Adrenal gland (tissue), 5 donors: ENCODE data around the gene P2RY8.

ENCODE experiments used
- POLR2A ChIP-seq, 2 donors: fragments of 450-650 bp; IDR thresholded peaks; one replicate each; pipeline ENCODE4 v1.6.1; 2017; ENCODE audit warnings: antibody characterized with exemption in 2 of 2, mild to moderate bottlenecking in 2 of 2, moderate library complexity in 1 of 2
- TF ChIP-seq, protein P1 (sequence below), 6 experiments: fragments of 450-650 bp in 4 of 6; fragments of 200-600 bp in 2 of 6; sonication (generic) in 1 of 6; IDR thresholded peaks; 1 replicate in 5 of 6; 2 replicates in 1 of 6; pipeline versions ENCODE4 v1.5.1 to v1.8.0; 2016 to 2021; ENCODE audit warnings: antibody characterized with exemption in 6 of 6, mild to moderate bottlenecking in 2 of 6, moderate library complexity in 1 of 6
- donor health status: DM: no; HTN: no; CAD: no.

- TF ChIP-seq, protein P1, sequence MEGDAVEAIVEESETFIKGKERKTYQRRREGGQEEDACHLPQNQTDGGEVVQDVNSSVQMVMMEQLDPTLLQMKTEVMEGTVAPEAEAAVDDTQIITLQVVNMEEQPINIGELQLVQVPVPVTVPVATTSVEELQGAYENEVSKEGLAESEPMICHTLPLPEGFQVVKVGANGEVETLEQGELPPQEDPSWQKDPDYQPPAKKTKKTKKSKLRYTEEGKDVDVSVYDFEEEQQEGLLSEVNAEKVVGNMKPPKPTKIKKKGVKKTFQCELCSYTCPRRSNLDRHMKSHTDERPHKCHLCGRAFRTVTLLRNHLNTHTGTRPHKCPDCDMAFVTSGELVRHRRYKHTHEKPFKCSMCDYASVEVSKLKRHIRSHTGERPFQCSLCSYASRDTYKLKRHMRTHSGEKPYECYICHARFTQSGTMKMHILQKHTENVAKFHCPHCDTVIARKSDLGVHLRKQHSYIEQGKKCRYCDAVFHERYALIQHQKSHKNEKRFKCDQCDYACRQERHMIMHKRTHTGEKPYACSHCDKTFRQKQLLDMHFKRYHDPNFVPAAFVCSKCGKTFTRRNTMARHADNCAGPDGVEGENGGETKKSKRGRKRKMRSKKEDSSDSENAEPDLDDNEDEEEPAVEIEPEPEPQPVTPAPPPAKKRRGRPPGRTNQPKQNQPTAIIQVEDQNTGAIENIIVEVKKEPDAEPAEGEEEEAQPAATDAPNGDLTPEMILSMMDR (IDR thresholded peaks at IDR 0.05), result no peak
- TF ChIP-seq POLR2A (IDR thresholded peaks at IDR 0.05), result no peak
Observed at GRCh38 chrX:1462110-1462509, 74.9 kb downstream of the P2RY8 start.
